ENCODE results near the gene CCDC88C.

DNA sequence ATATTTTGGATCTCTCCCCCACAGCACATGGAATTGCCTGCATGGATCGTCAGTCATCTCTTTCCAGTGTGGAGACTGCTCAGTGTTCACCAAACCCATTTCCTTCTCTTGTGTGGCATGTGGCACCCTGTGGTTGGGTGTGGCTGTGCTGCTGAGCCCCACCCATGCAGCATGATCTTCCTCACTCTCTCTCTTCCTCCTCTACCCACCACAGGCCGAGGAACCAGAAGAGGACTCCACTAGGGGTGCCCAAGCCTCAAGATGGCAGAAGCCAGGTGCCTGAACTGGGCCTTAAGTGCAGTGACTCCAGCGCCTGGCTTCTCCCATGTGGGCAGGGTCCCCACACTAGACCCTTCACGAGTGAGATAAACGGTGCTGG is 106.3 kb downstream of the CCDC88C start:
- TF ChIP-seq EZH2 (IDR thresholded peaks at IDR 0.05; ENCODE audit: low read length, unreplicated experiment), result no peak
- TF ChIP-seq, protein P1, sequence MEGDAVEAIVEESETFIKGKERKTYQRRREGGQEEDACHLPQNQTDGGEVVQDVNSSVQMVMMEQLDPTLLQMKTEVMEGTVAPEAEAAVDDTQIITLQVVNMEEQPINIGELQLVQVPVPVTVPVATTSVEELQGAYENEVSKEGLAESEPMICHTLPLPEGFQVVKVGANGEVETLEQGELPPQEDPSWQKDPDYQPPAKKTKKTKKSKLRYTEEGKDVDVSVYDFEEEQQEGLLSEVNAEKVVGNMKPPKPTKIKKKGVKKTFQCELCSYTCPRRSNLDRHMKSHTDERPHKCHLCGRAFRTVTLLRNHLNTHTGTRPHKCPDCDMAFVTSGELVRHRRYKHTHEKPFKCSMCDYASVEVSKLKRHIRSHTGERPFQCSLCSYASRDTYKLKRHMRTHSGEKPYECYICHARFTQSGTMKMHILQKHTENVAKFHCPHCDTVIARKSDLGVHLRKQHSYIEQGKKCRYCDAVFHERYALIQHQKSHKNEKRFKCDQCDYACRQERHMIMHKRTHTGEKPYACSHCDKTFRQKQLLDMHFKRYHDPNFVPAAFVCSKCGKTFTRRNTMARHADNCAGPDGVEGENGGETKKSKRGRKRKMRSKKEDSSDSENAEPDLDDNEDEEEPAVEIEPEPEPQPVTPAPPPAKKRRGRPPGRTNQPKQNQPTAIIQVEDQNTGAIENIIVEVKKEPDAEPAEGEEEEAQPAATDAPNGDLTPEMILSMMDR (conservative IDR thresholded peaks at IDR 0.05; ENCODE audit: low read depth, low read length), result no peak

Data from PC-3 (cell line).